Right kidney (tissue), 1 donor: ENCODE results near the gene FAM156A.
"Not testable (repeated sequence)": the region's sequence is repeated elsewhere in the genome, so short reads cannot be mapped to it uniquely, and the experiment has no call there.

Source experiments
- DNase-seq: peaks from one replicate; pipeline ENCODE4 v3.0.0-alpha.2; 2016

Gene FAM156A

GRCh38 chrX:52905531-52905930 lies 52.8 kb downstream of the FAM156A start:
- not testable (repeated sequence) for DNase-seq
